Naive thymus-derived CD4-positive, alpha-beta T cell (primary cell): Measurements from ENCODE around the gene KCNE4. TPM values are rescaled to one million over a fixed set of nuclear protein-coding genes. Genes with fewer than 3 reads are reported as not detected.

Experiments
- ATAC-seq: fragments of 150-1000 bp; cut with Tn5 transposase; 2 replicates; pipeline ENCODE4 v1.10.0; 2021; ENCODE audit warnings: mild to moderate bottlenecking, moderate library complexity
- CTCF ChIA-PET: fragments of 350-600 bp; sonication (Branson Sonifier 250); formaldehyde crosslinking; loops from one replicate; lab custom pipeline; 2021; ENCODE audit warnings: antibody characterized with exemption; lab: Charles Lee
- POLR2A ChIA-PET: fragments of 350-600 bp; sonication (Branson Sonifier 250); formaldehyde crosslinking; loops from one replicate; lab custom pipeline; 2021; ENCODE audit warnings: antibody characterized with exemption, inconsistent platforms; lab: Charles Lee
- DNase-seq, 9 donors: peaks; one replicate each; pipeline versions ENCODE4 v3.0.0 to v3.0.0-alpha.2; 2020 to 2022; ENCODE audit warnings: mixed read lengths in 1 of 9
- H3K27ac ChIP-seq: one replicate; pipeline ENCODE4 v1.7.0; 2013; ENCODE audit warnings: mild to moderate bottlenecking, low read depth, low read length, moderate library complexity
- H3K27me3 ChIP-seq, 2 donors: one replicate each; pipeline ENCODE4 v1.7.0; 2013; ENCODE audit warnings: low read length in 2 of 2, mild to moderate bottlenecking in 2 of 2, moderate library complexity in 2 of 2; ENCODE audit not compliant: control insufficient read depth in 2 of 2, insufficient read depth in 2 of 2
- H3K36me3 ChIP-seq, 3 experiments: 1 replicate in 2 of 3; 2 replicates in 1 of 3; pipeline ENCODE4 v1.7.0; 2013; ENCODE audit warnings: low read length in 3 of 3, mild to moderate bottlenecking in 3 of 3, moderate library complexity in 1 of 3; ENCODE audit not compliant: insufficient read depth in 3 of 3, control insufficient read depth in 2 of 3
- H3K4me1 ChIP-seq, 2 donors: one replicate each; pipeline ENCODE4 v1.7.0; 2013; ENCODE audit warnings: low read length in 2 of 2, mild to moderate bottlenecking in 2 of 2, moderate library complexity in 1 of 2; ENCODE audit not compliant: control insufficient read depth in 2 of 2, insufficient read depth in 2 of 2
- H3K4me3 ChIP-seq: 2 replicates; pipeline ENCODE4 v1.7.0; 2013; ENCODE audit warnings: mild to moderate bottlenecking, low read length
- H3K9me3 ChIP-seq, 3 experiments: 1 replicate in 2 of 3; 2 replicates in 1 of 3; pipeline ENCODE4 v1.7.0; 2013; ENCODE audit warnings: low read length in 3 of 3; ENCODE audit not compliant: control insufficient read depth in 2 of 3
- H3K27ac Mint-ChIP-seq, 9 donors: one replicate each; pipeline ENCODE4 v1.8.0; 2020 to 2022; ENCODE audit warnings: mixed read lengths in 9 of 9, mild to moderate bottlenecking in 8 of 9, moderate library complexity in 5 of 9, inconsistent platforms in 2 of 9
- H3K27me3 Mint-ChIP-seq, 5 donors: one replicate each; pipeline ENCODE4 v1.8.0; 2021 to 2022; ENCODE audit warnings: mixed read lengths in 5 of 5, mild to moderate bottlenecking in 1 of 5
- H3K36me3 Mint-ChIP-seq, 5 donors: one replicate each; pipeline ENCODE4 v1.8.0; 2020 to 2022; ENCODE audit warnings: mixed read lengths in 5 of 5, mild to moderate bottlenecking in 3 of 5, inconsistent platforms in 1 of 5
- H3K4me1 Mint-ChIP-seq, 7 donors: one replicate each; pipeline ENCODE4 v1.8.0; 2020 to 2022; ENCODE audit warnings: mixed read lengths in 7 of 7, mild to moderate bottlenecking in 3 of 7, inconsistent platforms in 1 of 7
- H3K4me3 Mint-ChIP-seq, 10 donors: one replicate each; pipeline ENCODE4 v1.8.0; 2020 to 2022; ENCODE audit warnings: mild to moderate bottlenecking in 10 of 10, mixed read lengths in 10 of 10, moderate library complexity in 6 of 10, inconsistent platforms in 2 of 10
- H3K9me3 Mint-ChIP-seq, 11 donors: one replicate each; pipeline ENCODE4 v1.8.0; 2020 to 2022; ENCODE audit warnings: mixed read lengths in 11 of 11, mild to moderate bottlenecking in 4 of 11, inconsistent platforms in 1 of 11, moderate library complexity in 1 of 11
- intact Hi-C, 2 donors: fragments of 100-400 bp; cut with micrococcal nuclease; formaldehyde crosslinking; loops; one replicate each; pipeline ENCODE4 v1.15.1; 2023
- polyA plus RNA-seq, 2 donors: library from polyadenylated mRNA; unstranded; fragments of 300-500 nt; fragmentation: Illumina TruSeq; gene quantifications; one replicate each; pipeline ENCODE4 v1.2.3, GENCODE V29; 2021
- total RNA-seq, 6 experiments: library from RNA in 5 of 6; stranded (reverse) in 5 of 6; gene quantifications; 1 replicate in 5 of 6; 2 replicates in 1 of 6; pipeline ENCODE4 v1.2.3 and lab custom pipeline; 2021 to 2026

KCNE4 gene
- total and polyA plus RNA-seq, 7 experiments from 2014 or later = not detected

DNA sequence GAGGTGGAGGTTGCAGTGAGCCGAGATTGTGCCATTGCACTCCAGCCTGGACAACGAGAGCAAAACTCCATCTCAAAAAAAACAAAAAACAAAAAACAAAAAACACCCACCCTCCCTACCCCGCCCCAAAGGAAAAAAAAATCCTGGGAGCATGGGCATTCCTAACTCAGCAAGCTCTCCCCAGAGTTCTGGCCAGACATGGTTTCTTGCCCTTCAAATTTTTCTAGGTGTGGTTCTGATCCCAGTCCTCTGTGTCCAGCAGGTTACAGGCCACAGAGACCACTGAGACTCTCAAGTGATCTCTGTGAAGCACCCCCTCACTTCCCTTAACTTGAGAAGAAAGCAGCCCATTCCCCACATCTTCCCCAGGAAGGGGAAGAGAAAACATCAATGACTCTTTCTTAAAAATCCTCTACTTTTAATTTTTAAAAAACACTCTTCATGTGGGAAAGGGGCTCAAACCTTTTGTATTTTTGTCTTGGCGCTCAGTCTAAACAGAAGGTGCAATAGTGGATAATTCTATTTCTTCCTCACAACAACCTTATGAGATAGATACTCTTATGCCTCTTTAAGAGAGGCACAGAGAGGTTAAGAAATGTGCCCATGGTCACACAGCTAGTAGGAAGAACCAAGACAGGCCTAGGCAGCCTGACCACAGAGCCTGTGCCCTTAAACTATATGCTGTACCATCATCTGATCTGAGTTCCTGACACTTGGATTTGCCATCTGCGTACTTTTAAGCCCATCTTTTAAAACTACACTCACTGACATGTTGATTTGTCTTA, 6.9 kb upstream of the KCNE4 start:
- H3K36me3 ChIP-seq = no peaks in the 10 kb centered on the region
- POLR2A ChIA-PET = no interaction called here
- ATAC-seq (no peak), DNase-seq (no peak)
- Mint-ChIP-seq H3K4me3 (no peak overlapping the region), H3K9me3 (peaks cover 0 to 2% (median 0%) of the 10 kb centered on the region in 11 donors), H3K27me3 (peaks cover 0 to 18% (median 7%) of the 10 kb centered on the region in 5 donors), H3K4me1 (peaks cover 0 to 5% (median 0%) of the 10 kb centered on the region in 7 donors), H3K27ac (no peak overlapping the region), H3K36me3 (no peaks in the 10 kb centered on the region)
- no peaks in the 10 kb centered on the region for H3K27me3 ChIP-seq
- intact Hi-C loops = no loop called here
- H3K27ac ChIP-seq = no peak overlapping the region
- H3K9me3 ChIP-seq = no peaks in the 10 kb centered on the region
- no peaks in the 10 kb centered on the region for H3K4me1 ChIP-seq
- CTCF ChIA-PET = no interaction called here
- no peak overlapping the region for H3K4me3 ChIP-seq

DNA sequence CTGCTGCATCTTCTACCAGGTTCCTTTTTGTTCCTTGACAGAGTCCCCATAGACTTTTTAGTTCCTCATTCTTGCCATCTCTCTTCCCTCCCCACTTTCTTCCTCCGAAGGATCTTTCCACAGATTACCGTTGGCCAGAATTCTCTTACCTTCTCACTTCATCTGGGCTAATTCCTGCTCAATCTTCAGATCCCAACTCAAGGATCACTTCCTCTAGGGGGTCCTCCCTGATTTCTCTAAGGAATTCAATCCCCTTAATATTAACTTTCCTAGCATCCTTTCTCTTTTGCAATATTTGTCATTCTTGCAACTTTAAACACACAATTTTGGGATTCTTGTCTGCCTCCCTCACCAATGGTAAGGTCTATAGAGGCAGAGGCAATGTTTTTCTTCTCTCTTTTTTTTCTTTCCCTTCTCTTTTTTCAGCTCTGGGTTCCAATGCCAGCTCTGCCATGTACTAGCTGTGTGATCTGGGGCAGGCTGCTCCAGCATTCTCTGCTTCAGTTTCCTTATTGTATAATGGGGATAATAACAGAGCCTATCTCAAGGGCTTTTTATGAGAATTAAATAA, 5.4 kb upstream of the KCNE4 start:
- peaks cover 0 to 2% (median 0%) of the 10 kb centered on the region in 11 donors for H3K9me3 Mint-ChIP-seq
- Histone ChIP-seq H3K27me3 (no peaks in the 10 kb centered on the region), H3K4me1 (no peaks in the 10 kb centered on the region), H3K27ac (no peak overlapping the region), H3K9me3 (no peaks in the 10 kb centered on the region), H3K4me3 (no peak overlapping the region), H3K36me3 (no peaks in the 10 kb centered on the region)
- ATAC-seq (no peak), DNase-seq (no peak)
- no peak overlapping the region for H3K27ac Mint-ChIP-seq
- no peak overlapping the region for H3K4me3 Mint-ChIP-seq
- H3K27me3 Mint-ChIP-seq = peaks cover 0 to 14% (median 7%) of the 10 kb centered on the region in 5 donors
- intact Hi-C loops = no loop called here
- H3K4me1 Mint-ChIP-seq = peaks cover 0 to 5% (median 0%) of the 10 kb centered on the region in 7 donors
- CTCF ChIA-PET = no interaction called here
- POLR2A ChIA-PET = no interaction called here
- no peaks in the 10 kb centered on the region for H3K36me3 Mint-ChIP-seq

DNA sequence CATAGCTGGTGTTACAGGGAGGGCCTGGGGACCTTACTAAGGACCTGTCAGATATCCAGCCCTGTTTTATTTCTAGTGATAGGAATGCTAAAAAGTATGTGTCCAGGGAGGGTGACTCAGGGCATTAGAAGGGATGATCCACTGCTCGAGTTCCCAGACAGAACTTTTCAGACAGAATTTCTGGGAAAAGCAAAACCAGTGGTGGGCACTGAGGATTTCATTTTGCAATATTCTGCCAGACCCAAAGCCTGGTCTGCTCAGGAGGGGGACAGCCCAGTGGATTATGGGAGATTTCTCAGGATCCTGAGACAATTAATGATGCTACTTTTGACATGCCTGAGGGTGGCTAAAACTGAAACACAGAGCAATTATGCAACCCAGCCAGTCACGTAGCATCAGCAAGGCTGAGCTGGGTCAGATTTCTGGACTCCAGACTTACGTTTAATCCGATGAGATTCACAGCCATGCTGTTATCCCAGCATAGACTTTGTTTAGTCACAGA, 4.7 kb upstream of the KCNE4 start:
- Histone ChIP-seq H3K27me3 (no peaks in the 10 kb centered on the region), H3K4me3 (no peak overlapping the region), H3K4me1 (no peaks in the 10 kb centered on the region), H3K36me3 (no peaks in the 10 kb centered on the region), H3K9me3 (no peaks in the 10 kb centered on the region), H3K27ac (no peak overlapping the region)
- no peak overlapping the region for H3K27ac Mint-ChIP-seq
- H3K9me3 Mint-ChIP-seq = peaks cover 0 to 1% (median 0%) of the 10 kb centered on the region in 11 donors
- peaks cover 0 to 5% (median 0%) of the 10 kb centered on the region in 7 donors for H3K4me1 Mint-ChIP-seq
- POLR2A ChIA-PET = no interaction called here
- no peak overlapping the region for H3K4me3 Mint-ChIP-seq
- no peak for ATAC-seq
- intact Hi-C loops = no loop called here
- peaks cover 0 to 18% (median 6%) of the 10 kb centered on the region in 5 donors for H3K27me3 Mint-ChIP-seq
- CTCF ChIA-PET = no interaction called here
- no peak for DNase-seq
- no peaks in the 10 kb centered on the region for H3K36me3 Mint-ChIP-seq

DNA sequence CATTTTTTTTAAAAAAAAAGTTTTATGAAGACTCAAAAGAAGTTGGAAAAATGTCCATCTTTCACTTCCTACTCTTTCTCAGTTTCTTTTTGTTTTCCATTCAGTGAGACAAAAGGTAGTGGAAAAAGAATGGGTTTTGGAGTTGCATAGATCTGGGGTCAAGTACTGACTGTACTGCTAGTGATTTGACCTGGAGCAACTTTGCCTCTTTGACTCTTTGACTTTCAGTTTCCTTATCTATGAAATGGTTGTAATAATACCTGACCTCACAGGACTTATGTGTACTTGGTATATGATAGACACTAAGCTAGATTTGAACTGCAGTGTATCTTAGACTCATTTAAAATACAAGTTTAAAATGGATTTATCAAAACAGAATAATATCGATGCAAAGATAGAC, 3.5 kb upstream of the KCNE4 start:
- H3K36me3 Mint-ChIP-seq = no peaks in the 10 kb centered on the region
- H3K27me3 ChIP-seq = no peaks in the 10 kb centered on the region
- no peak overlapping the region for H3K4me3 ChIP-seq
- H3K4me1 Mint-ChIP-seq = peaks cover 0 to 2% (median 0%) of the 10 kb centered on the region in 7 donors
- peaks cover 0 to 18% (median 6%) of the 10 kb centered on the region in 5 donors for H3K27me3 Mint-ChIP-seq
- H3K9me3 ChIP-seq = no peaks in the 10 kb centered on the region
- H3K9me3 Mint-ChIP-seq = peaks cover 0 to 1% (median 0%) of the 10 kb centered on the region in 11 donors
- ChIA-PET POLR2A (no interaction called here), CTCF (no interaction called here)
- ATAC-seq = no peak
- H3K4me3 Mint-ChIP-seq = no peak overlapping the region
- DNase-seq = no peak
- no peak overlapping the region for H3K27ac Mint-ChIP-seq
- H3K4me1 ChIP-seq = no peaks in the 10 kb centered on the region
- H3K27ac ChIP-seq = no peak overlapping the region
- intact Hi-C loops = no loop called here
- no peaks in the 10 kb centered on the region for H3K36me3 ChIP-seq

DNA sequence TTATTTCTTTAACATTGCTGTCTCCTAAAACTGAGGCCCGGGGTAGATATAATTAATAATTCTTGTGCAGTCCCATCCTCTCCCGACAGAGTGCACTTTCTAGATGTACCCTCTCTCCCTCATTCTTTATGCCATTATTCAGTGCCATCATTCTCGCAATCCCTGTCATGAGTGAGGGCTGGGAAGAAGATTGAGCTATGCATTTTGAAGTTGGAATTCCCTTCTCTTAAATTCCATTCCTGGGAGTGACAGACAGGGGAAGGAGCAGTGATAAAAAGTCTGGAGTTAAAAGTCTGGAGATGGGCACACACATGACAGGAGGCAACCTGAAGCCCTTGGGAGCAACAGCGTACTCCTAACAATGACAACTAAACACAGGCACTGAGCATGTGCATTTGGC, 2.6 kb upstream of the KCNE4 start:
- Histone ChIP-seq H3K36me3 (no peaks in the 10 kb centered on the region), H3K9me3 (no peaks in the 10 kb centered on the region), H3K4me3 (no peak overlapping the region), H3K27ac (no peak overlapping the region), H3K4me1 (no peaks in the 10 kb centered on the region), H3K27me3 (no peaks in the 10 kb centered on the region)
- H3K36me3 Mint-ChIP-seq = no peaks in the 10 kb centered on the region
- H3K27ac Mint-ChIP-seq = no peak overlapping the region
- H3K27me3 Mint-ChIP-seq = peaks cover 0 to 24% (median 11%) of the 10 kb centered on the region in 5 donors
- H3K4me3 Mint-ChIP-seq = no peak overlapping the region
- intact Hi-C loops = no loop called here
- ChIA-PET POLR2A (no interaction called here), CTCF (no interaction called here)
- peaks cover 0 to 1% (median 0%) of the 10 kb centered on the region in 11 donors for H3K9me3 Mint-ChIP-seq
- no peak for DNase-seq
- no peaks in the 10 kb centered on the region for H3K4me1 Mint-ChIP-seq
- no peak for ATAC-seq

DNA sequence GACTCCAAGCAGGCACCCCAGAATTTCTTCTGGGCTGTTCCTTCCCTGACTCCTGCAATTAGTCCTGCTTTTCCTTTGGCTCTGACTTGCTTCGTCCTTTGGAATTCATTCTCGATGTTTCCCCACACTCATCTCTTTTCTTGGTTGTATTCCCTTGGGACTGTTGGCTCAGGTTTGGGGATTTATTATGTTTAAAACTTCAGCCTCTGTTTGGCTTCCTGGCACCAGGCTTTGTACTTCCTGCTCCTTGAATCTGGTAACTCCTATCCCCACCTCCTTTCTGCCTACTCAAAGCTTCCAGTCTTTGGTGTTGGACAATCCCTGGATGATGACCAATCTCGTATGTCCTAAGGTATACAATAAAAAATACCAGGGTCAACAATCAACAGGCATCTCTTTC, 1.8 kb upstream of the KCNE4 start:
- Histone ChIP-seq H3K27ac (no peak overlapping the region), H3K27me3 (no peaks in the 10 kb centered on the region), H3K9me3 (no peaks in the 10 kb centered on the region), H3K36me3 (no peaks in the 10 kb centered on the region), H3K4me3 (no peak overlapping the region), H3K4me1 (no peaks in the 10 kb centered on the region)
- Mint-ChIP-seq H3K36me3 (no peaks in the 10 kb centered on the region), H3K27me3 (peaks cover 0 to 24% (median 12%) of the 10 kb centered on the region in 5 donors), H3K4me3 (no peak overlapping the region), H3K4me1 (no peaks in the 10 kb centered on the region), H3K27ac (no peak overlapping the region), H3K9me3 (peaks cover 0 to 1% (median 0%) of the 10 kb centered on the region in 11 donors)
- POLR2A ChIA-PET = no interaction called here
- intact Hi-C loops = no loop called here
- no peak for ATAC-seq
- DNase-seq = no peak
- CTCF ChIA-PET = no interaction called here
